Body of pancreas (tissue), 4 donors: ENCODE data around the gene SIAH3. TPM values are rescaled to one million over a fixed set of nuclear protein-coding genes. Genes with fewer than 3 reads are reported as not detected.

Experiments
- ATAC-seq: fragments of 150-250 bp; one replicate; pipeline ENCODE4 v1.9.1; 2016
- DNase-seq, 4 donors: peaks; one replicate each; pipeline ENCODE4 v3.0.0-alpha.2; 2019
- H3K27ac ChIP-seq, 4 donors: fragments of 200-600 bp; sonication (generic); 1 replicate in 3 of 4; 2 replicates in 1 of 4; pipeline versions ENCODE4 v1.5.1 to v1.6.1; 2016 to 2019; ENCODE audit warnings: mild to moderate bottlenecking in 1 of 4, mixed read lengths in 1 of 4, moderate library complexity in 1 of 4
- H3K27me3 ChIP-seq, 2 donors: fragments of 200-600 bp; sonication (generic); one replicate each; pipeline ENCODE4 v1.6.0; 2016; ENCODE audit warnings: mild to moderate bottlenecking in 1 of 2
- H3K36me3 ChIP-seq, 2 donors: fragments of 200-600 bp; sonication (generic); replicated peaks in 1 of 2; 2 replicates each; pipeline ENCODE4 v1.5.1; 2016; ENCODE audit warnings: low read depth in 2 of 2; ENCODE audit not compliant: insufficient read depth in 1 of 2
- H3K4me1 ChIP-seq: fragments of 200-600 bp; sonication (generic); one replicate; pipeline ENCODE4 v1.6.0; 2016
- H3K4me3 ChIP-seq, 2 donors: fragments of 200-600 bp; sonication (generic); 1 replicate in 1 of 2; 2 replicates in 1 of 2; pipeline ENCODE4 v1.5.1; 2016 to 2019
- H3K9me3 ChIP-seq, 3 donors: fragments of 200-600 bp; sonication (generic); 1 replicate in 2 of 3; 2 replicates in 1 of 3; pipeline ENCODE4 v1.5.1; 2016
- CTCF ChIP-seq, 7 experiments: fragments of 450-650 bp in 4 of 7; fragments of 200-600 bp in 3 of 7; sonication (generic) in 3 of 7; IDR thresholded peaks; one replicate each; pipeline ENCODE4 v1.5.1; 2016 to 2019; ENCODE audit warnings: antibody characterized with exemption in 7 of 7
- POLR2A ChIP-seq, 3 donors: fragments of 450-650 bp; IDR thresholded peaks; one replicate each; pipeline ENCODE4 v1.6.1; 2016; ENCODE audit warnings: antibody characterized with exemption in 3 of 3, mild to moderate bottlenecking in 2 of 3
- WGBS, 2 donors: methylation state at CpG; one replicate each; pipeline ENCODE4 v1.1.5; 2017; 5-methylcytosine and 5-hydroxymethylcytosine counted together
- intact Hi-C: fragments of 100-400 bp; cut with DNase I; formaldehyde crosslinking; loops from one replicate; pipeline ENCODE4 v1.15.1; 2023
- total RNA-seq, 2 donors: library from RNA; depleted of rRNA; stranded (reverse); fragments of >200 nt; gene quantifications; one replicate each; pipeline ENCODE4 v1.1.0, GENCODE V29; 2016

Gene SIAH3
- total RNA-seq, 2 donors from 2014 or later: under 0.01 TPM; not detected in 1

GRCh38 chr13:45788011-45788410 lies 63.5 kb downstream of the SIAH3 start:
- Histone ChIP-seq H3K27me3 (no peaks in the 10 kb centered on the region), H3K4me1 (peaks cover 26% of the 10 kb centered on the region), H3K27ac (no peak overlapping the region), H3K4me3 (no peak overlapping the region), H3K36me3 (no peaks in the 10 kb centered on the region), H3K9me3 (no peaks in the 10 kb centered on the region)
- ATAC-seq: no peak
- no peak for DNase-seq
- TF ChIP-seq CTCF (IDR thresholded peaks at IDR 0.05) (no peak), POLR2A (IDR thresholded peaks at IDR 0.05) (no peak)
- 76 to 78% methylated on average over 2 of the region's 2 CpGs for whole genome bisulfite sequencing, 2 donors
- intact Hi-C loops: no loop called here

- H3K4me1 ChIP-seq: peaks cover 24% of the 10 kb centered on the region
- H3K27me3 ChIP-seq: no peaks in the 10 kb centered on the region
- no peaks in the 10 kb centered on the region for H3K36me3 ChIP-seq
- peak overlapping the region in 1 of 4 donors; percentile 45 for H3K27ac ChIP-seq
- intact Hi-C loops: no loop called here
- TF ChIP-seq CTCF (IDR thresholded peaks at IDR 0.05): no peak
- ATAC-seq (no peak), DNase-seq (no peak)
- H3K4me3 ChIP-seq: no peak overlapping the region
- no peaks in the 10 kb centered on the region for H3K9me3 ChIP-seq
- WGBS, 2 donors: 94 to 97% methylated on average over 2 of the region's 2 CpGs
Observed at GRCh38 chr13:45787346-45787745, 64.2 kb downstream of the SIAH3 start.

DNA sequence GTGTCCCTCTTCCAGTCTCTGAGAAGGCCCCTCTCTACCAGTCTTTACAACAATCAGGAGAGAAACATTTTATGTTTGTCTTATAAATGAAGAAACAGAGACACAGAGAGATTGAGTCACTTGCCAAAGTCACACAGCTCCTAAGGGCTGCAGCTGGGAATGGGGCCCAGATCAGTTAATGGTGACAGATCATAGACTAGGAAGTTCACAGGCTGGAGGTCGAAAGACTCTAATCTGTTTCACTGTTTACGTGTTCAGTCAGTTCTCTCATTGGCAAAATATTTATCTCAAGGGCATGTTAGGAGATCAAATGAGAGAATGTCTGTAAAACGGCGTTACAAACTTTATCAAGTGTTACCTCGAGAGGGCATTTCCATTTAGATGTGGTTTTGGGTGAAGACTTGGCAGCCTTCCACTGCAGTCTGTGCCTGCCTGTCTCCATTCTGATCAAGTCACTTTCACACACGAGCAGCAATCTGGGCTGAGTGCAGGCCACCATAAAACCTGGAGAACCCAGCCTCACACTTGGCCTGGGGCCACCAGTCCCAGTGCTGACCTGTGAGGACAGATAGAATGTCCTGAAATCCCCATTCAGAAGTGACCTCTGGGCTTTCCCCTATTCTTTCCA lies 65.1 kb downstream of the SIAH3 start:
- WGBS, 2 donors: 12 to 13% methylated on average over 6 of the region's 6 CpGs
- DNase-seq: peak; percentile 34 to 56 (median 50)

DNA sequence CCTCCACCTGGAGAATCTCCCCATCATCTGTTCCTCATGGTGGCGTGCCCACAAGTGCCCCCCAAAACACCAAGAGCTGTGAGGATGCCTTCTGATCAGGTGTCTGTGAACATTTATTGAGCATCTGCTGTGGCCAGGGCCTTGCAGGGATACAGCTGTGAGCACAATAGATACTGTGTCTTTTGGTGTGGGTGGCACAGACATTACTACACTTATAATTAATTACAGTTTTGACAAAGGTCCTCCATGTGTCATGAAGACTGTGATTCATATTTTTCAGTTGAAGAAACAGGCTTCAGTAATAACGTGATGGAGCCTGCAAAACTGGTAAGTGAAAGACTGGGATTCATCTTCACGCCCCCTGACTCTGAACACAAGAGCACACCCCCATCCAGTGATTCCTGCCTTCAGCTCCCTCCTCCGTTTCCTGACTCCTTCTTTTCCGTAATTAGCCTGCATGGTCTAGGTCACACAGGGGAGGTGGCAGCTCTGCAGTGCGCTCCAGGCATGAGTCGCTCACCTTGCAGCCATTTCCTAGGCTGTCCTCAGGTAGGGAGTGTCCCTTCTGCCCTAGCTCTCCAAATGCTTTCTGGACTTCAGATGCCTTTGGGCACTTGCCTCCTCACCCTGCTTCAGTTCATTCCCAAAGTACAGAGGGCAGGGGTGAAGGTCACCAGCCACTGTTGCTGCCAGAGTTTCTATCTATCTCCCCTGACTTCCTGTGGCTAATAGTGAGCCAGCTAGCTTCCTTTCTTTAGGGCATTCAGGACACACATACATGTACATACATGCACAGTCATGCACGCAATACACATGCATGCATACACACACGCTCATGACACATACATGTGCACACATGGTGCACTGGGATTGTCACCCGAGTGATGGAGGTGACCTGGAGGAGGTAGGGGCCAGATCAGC lies 66.5 kb downstream of the SIAH3 start:
- Histone ChIP-seq H3K4me3 (no peak overlapping the region), H3K27me3 (no peaks in the 10 kb centered on the region), H3K36me3 (no peaks in the 10 kb centered on the region), H3K27ac (no peak overlapping the region), H3K9me3 (no peaks in the 10 kb centered on the region), H3K4me1 (peaks cover 32% of the 10 kb centered on the region)
- ATAC-seq (no peak), DNase-seq (no peak)
- 79 to 85% methylated on average over 9 to 10 of the region's 10 CpGs for WGBS, 2 donors
- TF ChIP-seq POLR2A (IDR thresholded peaks at IDR 0.05) (no peak), CTCF (IDR thresholded peaks at IDR 0.05) (no peak)
- intact Hi-C loops: no loop called here

More for the DNA sequence above, 65.1 kb downstream of the SIAH3 start:
- TF ChIP-seq POLR2A (IDR thresholded peaks at IDR 0.05) (no peak), CTCF (IDR thresholded peaks at IDR 0.05) (no peak)
- H3K9me3 ChIP-seq: no peaks in the 10 kb centered on the region
- intact Hi-C loops: no loop called here
- H3K27me3 ChIP-seq: no peaks in the 10 kb centered on the region
- peaks cover 27% of the 10 kb centered on the region for H3K4me1 ChIP-seq
- H3K4me3 ChIP-seq: no peak overlapping the region
- peak overlapping the region in 3 of 4 donors; percentile 14 to 57 (median 45) for H3K27ac ChIP-seq
- no peaks in the 10 kb centered on the region for H3K36me3 ChIP-seq
- peak; percentile 71 for ATAC-seq
